Right lobe of liver (tissue), 4 donors: ENCODE data around the gene EEFSEC.

Experiments
- CTCF ChIP-seq, 4 donors: fragments of 200-600 bp in 3 of 4; fragments of 450-650 bp in 1 of 4; IDR thresholded peaks; one replicate each; pipeline versions ENCODE4 v1.5.1 to v1.8.0; 2016 to 2022; ENCODE audit warnings: antibody characterized with exemption in 4 of 4, mild to moderate bottlenecking in 2 of 4
- POLR2A ChIP-seq: fragments of 450-650 bp; IDR thresholded peaks from one replicate; pipeline ENCODE4 v1.6.1; 2017; ENCODE audit warnings: antibody characterized with exemption, mild to moderate bottlenecking
- donor health status: DM: no; HTN: no; CAD: no.
- donor health status: DM: no; HTN: no; CAD: no.
- donor health status: DM: no; HTN: yes; CAD: no.

DNA sequence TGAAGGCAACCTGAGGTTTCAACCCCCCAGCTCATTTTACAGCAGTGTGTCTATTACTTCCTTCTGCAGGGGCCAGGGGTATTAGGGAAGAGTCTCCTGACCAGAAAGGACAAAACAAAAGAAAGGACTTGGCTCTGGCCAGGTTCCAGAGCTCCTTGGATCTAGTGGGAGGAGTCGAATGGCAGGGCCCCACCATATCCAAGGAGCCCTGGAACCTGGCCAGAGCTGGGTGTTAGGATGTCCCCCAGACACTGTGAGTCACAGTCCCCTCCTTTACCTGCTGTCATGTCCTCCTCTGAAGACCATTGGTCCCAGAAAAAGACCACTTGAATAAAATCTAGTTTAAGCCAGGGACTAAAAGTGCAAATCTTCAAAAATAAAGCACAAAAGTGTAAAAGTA is 113.2 kb downstream of the EEFSEC start:
- TF ChIP-seq CTCF (IDR thresholded peaks at IDR 0.05) (no peak), POLR2A (no peak)
